Loucy (cell line): ENCODE data around the gene DHDDS.

Experiments
- EZH2phosphoT487 ChIP-seq: fragments of 200-600 bp; IDR thresholded peaks from 2 replicates; pipeline ENCODE4 v1.6.1; 2018; ENCODE audit warnings: antibody characterized with exemption, mild to moderate bottlenecking, moderate library complexity, borderline replicate concordance
- TF ChIP-seq, protein P1 (sequence below): fragments of 200-600 bp; sonication (generic); conservative IDR thresholded peaks from 2 replicates; pipeline ENCODE4 v1.5.1; 2014; ENCODE audit warnings: mild to moderate bottlenecking, antibody characterized with exemption, low read length

- TF ChIP-seq, protein P1, sequence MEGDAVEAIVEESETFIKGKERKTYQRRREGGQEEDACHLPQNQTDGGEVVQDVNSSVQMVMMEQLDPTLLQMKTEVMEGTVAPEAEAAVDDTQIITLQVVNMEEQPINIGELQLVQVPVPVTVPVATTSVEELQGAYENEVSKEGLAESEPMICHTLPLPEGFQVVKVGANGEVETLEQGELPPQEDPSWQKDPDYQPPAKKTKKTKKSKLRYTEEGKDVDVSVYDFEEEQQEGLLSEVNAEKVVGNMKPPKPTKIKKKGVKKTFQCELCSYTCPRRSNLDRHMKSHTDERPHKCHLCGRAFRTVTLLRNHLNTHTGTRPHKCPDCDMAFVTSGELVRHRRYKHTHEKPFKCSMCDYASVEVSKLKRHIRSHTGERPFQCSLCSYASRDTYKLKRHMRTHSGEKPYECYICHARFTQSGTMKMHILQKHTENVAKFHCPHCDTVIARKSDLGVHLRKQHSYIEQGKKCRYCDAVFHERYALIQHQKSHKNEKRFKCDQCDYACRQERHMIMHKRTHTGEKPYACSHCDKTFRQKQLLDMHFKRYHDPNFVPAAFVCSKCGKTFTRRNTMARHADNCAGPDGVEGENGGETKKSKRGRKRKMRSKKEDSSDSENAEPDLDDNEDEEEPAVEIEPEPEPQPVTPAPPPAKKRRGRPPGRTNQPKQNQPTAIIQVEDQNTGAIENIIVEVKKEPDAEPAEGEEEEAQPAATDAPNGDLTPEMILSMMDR, result no peak
- no peak for TF ChIP-seq EZH2phosphoT487
Observed at GRCh38 chr1:26384076-26384475, 48.0 kb upstream of the DHDDS start.
